ENCODE measurements around the gene GZMM. TPM values are rescaled to one million over a fixed set of nuclear protein-coding genes. Genes with fewer than 3 reads are reported as not detected.

GZMM gene
- total and polyA plus RNA-seq, 2 of the 13 experiments (the other 11 are each of a cell fraction or from before 2014, with no cell fraction given): 0.07 TPM; not detected in 1

- TF ChIP-seq ZBTB10 (CRISPR knock-in tag; IDR thresholded peaks at IDR 0.05; ENCODE audit: borderline replicate concordance): no peak
- no peak for TF ChIP-seq YY1 (IDR thresholded peaks at IDR 0.05; ENCODE audit: insufficient read depth, insufficient replicate concordance, low read depth, low read length)
- no peak for TF ChIP-seq HNF1A (IDR thresholded peaks at IDR 0.05; ENCODE audit: low read depth)
- no peak for TF ChIP-seq HNF1A (CRISPR knock-in tag; IDR thresholded peaks at IDR 0.05; ENCODE audit: borderline replicate concordance)
- TF ChIP-seq ARID5B (CRISPR knock-in tag; IDR thresholded peaks at IDR 0.05): no peak
- TF ChIP-seq HNF4A (CRISPR knock-in tag; IDR thresholded peaks at IDR 0.05): peak; percentile 28; the same call in 1 of the 2 replicates
These were observed 37.2 kb upstream of the GZMM start (continued) for GRCh38 chr19:506404-507285.

Data from HepG2 (cell line).